Omental fat pad (tissue), 4 donors: ENCODE data around the gene WDR4. TPM values are rescaled to one million over a fixed set of nuclear protein-coding genes. Genes with fewer than 3 reads are reported as not detected.

Experiments used
- ATAC-seq: fragments of 150-250 bp; one replicate; pipeline ENCODE4 v1.9.1; 2016; ENCODE audit warnings: mild to moderate bottlenecking, moderate library complexity; ENCODE audit not compliant: low FRiP score
- DNase-seq: peaks from one replicate; pipeline ENCODE4 v3.0.0-alpha.2; 2019; ENCODE audit warnings: low spot score
- CTCF ChIP-seq, 3 donors: fragments of 450-650 bp; IDR thresholded peaks; one replicate each; pipeline ENCODE4 v1.5.1; 2016 to 2017; ENCODE audit warnings: antibody characterized with exemption in 3 of 3, mild to moderate bottlenecking in 3 of 3, moderate library complexity in 2 of 3
- total RNA-seq, 4 donors: library from RNA; depleted of rRNA; stranded (reverse); fragments of >200 nt; gene quantifications; one replicate each; pipeline ENCODE4 v1.1.0, GENCODE V29; 2016

The WDR4 gene
- total RNA-seq, 4 donors from 2014 or later, result 8.5 to 28.3 (median 13.6) TPM

GRCh38 chr21:42830456-42831455 lies 48.6 kb downstream of the WDR4 start:
- DNase-seq (no peak), ATAC-seq (no peak)

DNA sequence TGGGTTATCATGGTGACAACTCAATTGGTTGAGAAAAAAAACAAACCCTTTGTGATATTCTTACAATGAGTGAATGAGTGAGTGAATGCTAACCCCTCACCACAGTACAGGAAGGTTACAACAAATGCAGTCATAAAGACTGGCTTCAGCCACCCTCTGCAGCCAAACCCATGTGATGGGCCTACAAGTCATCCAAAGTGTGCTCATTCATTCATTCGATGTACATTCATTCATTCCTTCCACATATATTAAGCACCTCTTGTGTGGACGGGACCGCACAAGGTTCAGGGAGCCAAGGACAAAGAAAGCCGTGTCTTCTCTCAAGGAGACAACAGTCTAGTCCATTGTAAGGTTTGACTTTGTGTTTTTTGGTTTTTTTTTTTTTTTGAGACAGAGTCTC lies 49.4 kb downstream of the WDR4 start:
- DNase-seq (no peak), ATAC-seq (no peak)
- no peak for TF ChIP-seq CTCF (IDR thresholded peaks at IDR 0.05)

More at GRCh38 chr21:42830456-42831455, 48.6 kb downstream of the WDR4 start:
- no peak for TF ChIP-seq CTCF (IDR thresholded peaks at IDR 0.05)

DNA sequence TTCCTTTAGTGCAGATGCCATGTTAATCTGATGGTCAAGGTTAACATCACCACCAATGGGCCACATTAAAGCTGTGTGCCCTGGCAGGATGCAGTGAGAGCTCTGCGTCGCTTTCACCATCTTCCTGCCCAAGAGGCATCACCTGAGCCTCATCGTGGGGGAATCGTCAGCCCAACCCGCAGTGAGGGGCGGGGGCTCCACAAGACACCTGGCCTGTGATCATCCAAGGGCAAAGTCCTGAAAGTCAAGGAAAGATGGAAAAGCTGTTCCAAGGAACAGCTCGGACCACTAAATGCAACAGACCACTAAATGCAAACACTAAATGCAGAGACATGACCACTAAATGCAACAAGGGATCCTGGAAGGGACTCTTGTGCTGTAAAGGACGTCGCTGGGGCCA lies 49.9 kb downstream of the WDR4 start:
- no peak for TF ChIP-seq CTCF (IDR thresholded peaks at IDR 0.05)
- DNase-seq (no peak), ATAC-seq (no peak)

DNA sequence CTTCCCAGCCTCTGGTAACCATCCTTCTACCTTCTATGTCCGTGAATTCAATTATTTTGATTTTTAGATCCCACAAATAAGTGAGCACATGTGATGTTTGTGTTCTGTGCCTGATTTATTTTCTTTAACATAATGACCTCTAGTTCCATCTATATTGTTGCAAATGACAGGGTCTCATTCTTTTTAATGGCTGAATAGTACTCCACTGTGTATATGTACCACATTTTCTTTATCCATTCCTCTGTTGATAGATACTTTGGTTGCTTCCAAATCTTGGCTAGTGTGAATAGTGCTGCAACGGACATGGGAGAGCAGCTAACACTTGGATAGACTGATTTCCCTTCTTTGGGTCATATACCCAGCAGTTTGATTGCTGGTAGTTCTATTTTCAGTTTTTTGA lies 51.8 kb downstream of the WDR4 start:
- no peak for DNase-seq
- no peak for ATAC-seq
- TF ChIP-seq CTCF (IDR thresholded peaks at IDR 0.05), result no peak

DNA sequence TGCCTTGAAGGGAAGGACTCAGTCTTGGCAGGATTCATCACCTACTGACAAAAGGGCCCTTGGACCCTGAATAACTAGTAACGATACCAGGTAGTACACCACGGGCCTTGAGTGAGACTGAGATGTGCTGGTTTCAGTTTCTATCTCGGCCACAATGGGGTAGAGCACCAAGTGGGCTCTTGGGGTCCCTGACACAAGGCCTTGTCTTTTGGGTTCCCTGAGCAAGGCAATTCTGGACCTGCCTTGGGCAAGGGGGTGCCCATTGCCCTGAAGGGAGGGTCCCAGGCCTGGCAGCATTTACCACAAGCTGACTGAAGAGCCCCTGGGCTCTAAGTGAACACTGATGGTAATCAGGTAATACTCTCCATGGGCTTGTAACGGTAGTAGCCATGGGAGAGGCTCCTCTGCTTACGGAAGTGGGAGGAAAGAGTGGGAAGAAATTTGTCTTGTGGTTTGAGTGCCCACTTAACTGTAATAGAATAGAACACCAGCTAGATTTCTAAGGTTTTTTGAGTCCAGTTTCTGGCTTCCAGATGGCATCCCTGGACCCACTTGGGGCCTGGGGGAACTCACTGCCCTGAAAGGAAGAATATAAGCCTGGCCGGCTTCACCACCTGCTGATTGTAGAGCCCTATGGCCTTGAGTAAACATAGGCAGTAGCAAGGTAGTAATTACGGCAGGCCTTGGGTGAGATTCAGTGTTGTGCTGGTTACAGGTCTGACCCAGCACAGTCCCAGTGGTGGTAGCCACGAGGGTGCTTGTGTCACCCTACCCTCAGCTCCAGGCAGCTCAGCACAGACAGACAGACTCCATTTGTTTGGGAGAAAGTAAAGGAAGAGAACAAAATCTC lies 58.5 kb downstream of the WDR4 start:
- no peak for TF ChIP-seq CTCF (IDR thresholded peaks at IDR 0.05)
- no peak for DNase-seq
- no peak for ATAC-seq

- no peak for TF ChIP-seq CTCF (IDR thresholded peaks at IDR 0.05)
- no peak for ATAC-seq
- DNase-seq, result no peak
Observed at GRCh38 chr21:42819861-42820615, 59.3 kb downstream of the WDR4 start.
